SK-N-SH treated with all-trans-retinoic acid at 6 μM for 48 hours (cell line): ENCODE results near the gene KREMEN2.

Source experiments
- ATAC-seq: fragments of 200-7000 bp; cut with Tn5 transposase; 3 replicates; pipeline ENCODE4 v1.9.1; 2020; ENCODE audit warnings: mild to moderate bottlenecking, moderate library complexity
- ARNTL ChIP-seq: fragments of 450-650 bp; formaldehyde crosslinking; IDR thresholded peaks from 2 replicates; pipeline ENCODE4 v1.5.0; 2020; ENCODE audit warnings: low read depth, mild to moderate bottlenecking, moderate library complexity, borderline replicate concordance
- BACH2 ChIP-seq: fragments of 250-450 bp; sonication (Bioruptor Pico); IDR thresholded peaks from 2 replicates; pipeline ENCODE4 v1.9.0; 2021; ENCODE audit warnings: mild to moderate bottlenecking, borderline replicate concordance
- CREB5 ChIP-seq: fragments of 250-450 bp; sonication (Bioruptor Pico); IDR thresholded peaks from 2 replicates; pipeline ENCODE4 v1.5.1; 2020; ENCODE audit warnings: low read depth, mild to moderate bottlenecking, moderate library complexity
- CSDC2 ChIP-seq: fragments of 250-450 bp; sonication (Bioruptor Pico); IDR thresholded peaks from 2 replicates; pipeline ENCODE4 v1.5.0; 2020; ENCODE audit warnings: mild to moderate bottlenecking, moderate library complexity
- CSRNP3 ChIP-seq: fragments of 250-450 bp; sonication (Bioruptor Pico); IDR thresholded peaks from 2 replicates; pipeline ENCODE4 v1.5.1; 2021; ENCODE audit warnings: mild to moderate bottlenecking, moderate library complexity
- ESRRG ChIP-seq: fragments of 250-450 bp; sonication (Bioruptor Pico); IDR thresholded peaks from 2 replicates; pipeline ENCODE4 v1.6.1; 2021; ENCODE audit warnings: mild to moderate bottlenecking
- GLIS3 ChIP-seq: fragments of 250-450 bp; sonication (Bioruptor Pico); IDR thresholded peaks from 2 replicates; pipeline ENCODE4 v1.5.0; 2020; ENCODE audit warnings: mild to moderate bottlenecking, moderate library complexity
- ISL1 ChIP-seq: fragments of 250-450 bp; sonication (Bioruptor Pico); IDR thresholded peaks from 2 replicates; pipeline ENCODE4 v2.1.2; 2022; ENCODE audit warnings: mild to moderate bottlenecking, moderate library complexity
- OSR1 ChIP-seq: fragments of 250-450 bp; sonication (Bioruptor Pico); IDR thresholded peaks from 2 replicates; pipeline ENCODE4 v1.8.0; 2022; ENCODE audit warnings: moderate library complexity, mild to moderate bottlenecking, inconsistent platforms
- PATZ1 ChIP-seq: fragments of 250-450 bp; sonication (Bioruptor Pico); IDR thresholded peaks from 2 replicates; pipeline ENCODE4 v1.8.0; 2020; ENCODE audit warnings: mild to moderate bottlenecking, moderate library complexity, borderline replicate concordance
- POU6F1 ChIP-seq: fragments of 250-450 bp; sonication (Bioruptor Pico); IDR thresholded peaks from 2 replicates; pipeline ENCODE4 v1.8.0; 2021; ENCODE audit warnings: low read depth, mild to moderate bottlenecking, moderate library complexity, borderline replicate concordance
- RARB ChIP-seq: fragments of 250-450 bp; sonication (Bioruptor Pico); IDR thresholded peaks from 2 replicates; pipeline ENCODE4 v1.8.0; 2021; ENCODE audit warnings: mild to moderate bottlenecking, moderate library complexity
- SNAI2 ChIP-seq: fragments of 250-450 bp; sonication (Bioruptor Pico); IDR thresholded peaks from 2 replicates; pipeline ENCODE4 v1.5.0; 2020; ENCODE audit warnings: mild to moderate bottlenecking, moderate library complexity
- TCF4 ChIP-seq: fragments of 250-450 bp; sonication (Bioruptor Pico); IDR thresholded peaks from 2 replicates; pipeline ENCODE4 v1.8.0; 2021; ENCODE audit warnings: mild to moderate bottlenecking, moderate library complexity, borderline replicate concordance
- TOX ChIP-seq: fragments of 250-450 bp; sonication (Bioruptor Pico); IDR thresholded peaks from 2 replicates; pipeline ENCODE4 v1.8.0; 2021; ENCODE audit warnings: mild to moderate bottlenecking, moderate library complexity, borderline replicate concordance
- TSHZ2 ChIP-seq: fragments of 250-450 bp; sonication (Bioruptor Pico); IDR thresholded peaks from 2 replicates; pipeline ENCODE4 v1.5.0; 2020; ENCODE audit warnings: mild to moderate bottlenecking, moderate library complexity
- ZC3H10 ChIP-seq: fragments of 250-450 bp; sonication (Bioruptor Pico); IDR thresholded peaks from 2 replicates; pipeline ENCODE4 v1.5.1; 2021; ENCODE audit warnings: mild to moderate bottlenecking, moderate library complexity
- ZFP3 ChIP-seq: fragments of 250-450 bp; sonication (Bioruptor Pico); IDR thresholded peaks from 2 replicates; pipeline ENCODE4 v1.5.0; 2020; ENCODE audit warnings: mild to moderate bottlenecking, moderate library complexity
- ZFP30 ChIP-seq: fragments of 450-650 bp; formaldehyde crosslinking; IDR thresholded peaks from 2 replicates; pipeline ENCODE4 v1.5.0; 2022; ENCODE audit warnings: mild to moderate bottlenecking, moderate library complexity
- ZNF565 ChIP-seq: fragments of 450-650 bp; formaldehyde crosslinking; conservative IDR thresholded peaks from 2 replicates; pipeline ENCODE4 v1.5.0; 2020; ENCODE audit warnings: low read depth, mild to moderate bottlenecking, moderate library complexity
- ZNF70 ChIP-seq: fragments of 450-650 bp; formaldehyde crosslinking; IDR thresholded peaks from 2 replicates; pipeline ENCODE4 v1.5.0; 2020; ENCODE audit warnings: mild to moderate bottlenecking, moderate library complexity
- ZNF8 ChIP-seq: fragments of 450-650 bp; formaldehyde crosslinking; IDR thresholded peaks from 2 replicates; pipeline ENCODE4 v1.5.0; 2020; ENCODE audit warnings: mild to moderate bottlenecking, moderate library complexity

KREMEN2 gene

GRCh38 chr16:2939968-2940367 lies 24.1 kb upstream of the KREMEN2 start:
- ATAC-seq: no peak
- no peak for TF ChIP-seq CREB5 (CRISPR knock-in tag)
- no peak for TF ChIP-seq ZC3H10
- TF ChIP-seq RARB (CRISPR knock-in tag): no peak
- TF ChIP-seq ARNTL: no peak
- TF ChIP-seq ZNF70 (CRISPR knock-in tag): no peak
- no peak for TF ChIP-seq CSDC2 (CRISPR knock-in tag)
- no peak for TF ChIP-seq TCF4 (CRISPR knock-in tag)
- TF ChIP-seq ESRRG: no peak
- no peak for TF ChIP-seq ZFP30 (CRISPR knock-in tag)
- TF ChIP-seq OSR1 (CRISPR knock-in tag): no peak
- no peak for TF ChIP-seq POU6F1 (CRISPR knock-in tag)
- TF ChIP-seq ISL1: no peak
- TF ChIP-seq PATZ1 (CRISPR knock-in tag): no peak
- no peak for TF ChIP-seq ZFP3 (CRISPR knock-in tag)
- no peak for TF ChIP-seq TSHZ2
- TF ChIP-seq SNAI2 (CRISPR knock-in tag): no peak

- ATAC-seq: no peak
- TF ChIP-seq ZFP30 (CRISPR knock-in tag) (no peak), SNAI2 (CRISPR knock-in tag) (no peak), RARB (CRISPR knock-in tag) (no peak), ZNF8 (CRISPR knock-in tag) (no peak), TCF4 (CRISPR knock-in tag) (no peak), ZFP3 (CRISPR knock-in tag) (no peak), ZC3H10 (no peak), BACH2 (CRISPR knock-in tag) (no peak), GLIS3 (CRISPR knock-in tag) (no peak), CREB5 (CRISPR knock-in tag) (no peak), CSRNP3 (CRISPR knock-in tag) (no peak), POU6F1 (CRISPR knock-in tag) (no peak), TSHZ2 (no peak), ISL1 (no peak), ARNTL (no peak), ZNF565 (CRISPR knock-in tag) (no peak), PATZ1 (CRISPR knock-in tag) (no peak), TOX (CRISPR knock-in tag) (no peak), CSDC2 (CRISPR knock-in tag) (no peak)
These were observed 22.0 kb upstream of the KREMEN2 start for GRCh38 chr16:2942045-2942444.
